ENCODE results near the gene HAL. TPM values are rescaled to one million over a fixed set of nuclear protein-coding genes. Genes with fewer than 3 reads are reported as not detected.

HAL gene
- total and polyA plus RNA-seq, 2 experiments from 2014 or later: 0.91 to 1.3 TPM

GRCh38 chr12:96007729-96008128, 11.6 kb upstream of the HAL start:
- no peaks in the 10 kb centered on the region for H3K9me3 ChIP-seq (ENCODE audit: low read depth)
- WGBS (ENCODE audit: low lambda C conversion rate, missing lambda C conversion rate): 45% methylated on average over 1 of the region's 1 CpG

GRCh38 chr12:96006727-96007126, 10.6 kb upstream of the HAL start:
- H3K79me2 ChIP-seq: no peaks in the 10 kb centered on the region
- no peaks in the 10 kb centered on the region for H3K9me2 ChIP-seq (replicated peaks; ENCODE audit: insufficient read depth)
- H3K27ac ChIP-seq: no peak overlapping the region
- no peak overlapping the region for H2AFZ ChIP-seq
- DNase-seq (ENCODE audit: low spot score): no peak
- H4K20me1 ChIP-seq (ENCODE audit: insufficient read depth, poor library complexity, severe bottlenecking): no peaks in the 10 kb centered on the region
- WGBS (ENCODE audit: low lambda C conversion rate, missing lambda C conversion rate): 100% methylated on average over 1 of the region's 1 CpG
- H3K4me2 ChIP-seq: no peak overlapping the region
- TF ChIP-seq EZH2phosphoT487 (IDR thresholded peaks at IDR 0.05; ENCODE audit: low read depth, severe bottlenecking, unreplicated experiment) (no peak), EZH2 (IDR thresholded peaks at IDR 0.05; ENCODE audit: borderline replicate concordance) (no peak), CTCF (IDR thresholded peaks at IDR 0.05; ENCODE audit: poor library complexity) (no peak)
- H3K4me1 ChIP-seq (ENCODE audit: insufficient read depth): no peaks in the 10 kb centered on the region
- no peaks in the 10 kb centered on the region for H3K27me3 ChIP-seq
- no peak overlapping the region for H3K4me3 ChIP-seq
- H3K9me3 ChIP-seq (ENCODE audit: low read depth): no peaks in the 10 kb centered on the region
- H3K36me3 ChIP-seq (replicated peaks; ENCODE audit: insufficient read depth, low read depth): no peaks in the 10 kb centered on the region

More at GRCh38 chr12:96007729-96008128, 11.6 kb upstream of the HAL start:
- H3K79me2 ChIP-seq: no peaks in the 10 kb centered on the region
- H3K9me2 ChIP-seq (replicated peaks; ENCODE audit: insufficient read depth): no peaks in the 10 kb centered on the region
- DNase-seq (ENCODE audit: low spot score): no peak
- no peak overlapping the region for H3K27ac ChIP-seq
- no peaks in the 10 kb centered on the region for H3K4me1 ChIP-seq (ENCODE audit: insufficient read depth)
- H4K20me1 ChIP-seq (ENCODE audit: insufficient read depth, poor library complexity, severe bottlenecking): no peaks in the 10 kb centered on the region
- TF ChIP-seq CTCF (IDR thresholded peaks at IDR 0.05; ENCODE audit: poor library complexity) (no peak), EZH2phosphoT487 (IDR thresholded peaks at IDR 0.05; ENCODE audit: low read depth, severe bottlenecking, unreplicated experiment) (no peak), EZH2 (IDR thresholded peaks at IDR 0.05; ENCODE audit: borderline replicate concordance) (no peak)
- no peaks in the 10 kb centered on the region for H3K27me3 ChIP-seq
- H3K4me2 ChIP-seq: no peak overlapping the region
- no peak overlapping the region for H2AFZ ChIP-seq
- no peaks in the 10 kb centered on the region for H3K36me3 ChIP-seq (replicated peaks; ENCODE audit: insufficient read depth, low read depth)
- H3K4me3 ChIP-seq: no peak overlapping the region

GRCh38 chr12:96000858-96001257, 4.7 kb upstream of the HAL start:
- no peaks in the 10 kb centered on the region for H3K27me3 ChIP-seq
- TF ChIP-seq EZH2phosphoT487 (IDR thresholded peaks at IDR 0.05; ENCODE audit: low read depth, severe bottlenecking, unreplicated experiment) (no peak), CTCF (IDR thresholded peaks at IDR 0.05; ENCODE audit: poor library complexity) (no peak), EZH2 (IDR thresholded peaks at IDR 0.05; ENCODE audit: borderline replicate concordance) (no peak)
- no peak overlapping the region for H3K4me2 ChIP-seq
- H3K9me2 ChIP-seq (replicated peaks; ENCODE audit: insufficient read depth): no peaks in the 10 kb centered on the region
- H3K27ac ChIP-seq: no peak overlapping the region
- WGBS (ENCODE audit: low lambda C conversion rate, missing lambda C conversion rate): 95% methylated on average over 5 of the region's 5 CpGs
- H3K4me3 ChIP-seq: no peak overlapping the region
- no peaks in the 10 kb centered on the region for H3K79me2 ChIP-seq
- H3K4me1 ChIP-seq (ENCODE audit: insufficient read depth): no peaks in the 10 kb centered on the region
- no peaks in the 10 kb centered on the region for H3K36me3 ChIP-seq (replicated peaks; ENCODE audit: insufficient read depth, low read depth)
- no peaks in the 10 kb centered on the region for H3K9me3 ChIP-seq (ENCODE audit: low read depth)
- H4K20me1 ChIP-seq (ENCODE audit: insufficient read depth, poor library complexity, severe bottlenecking): no peaks in the 10 kb centered on the region
- H2AFZ ChIP-seq: no peak overlapping the region
- no peak for DNase-seq (ENCODE audit: low spot score)

- WGBS (ENCODE audit: low lambda C conversion rate, missing lambda C conversion rate): 82% methylated on average over 5 of the region's 5 CpGs
- TF ChIP-seq CTCF (IDR thresholded peaks at IDR 0.05; ENCODE audit: poor library complexity) (no peak), EZH2phosphoT487 (IDR thresholded peaks at IDR 0.05; ENCODE audit: low read depth, severe bottlenecking, unreplicated experiment) (no peak), EZH2 (IDR thresholded peaks at IDR 0.05; ENCODE audit: borderline replicate concordance) (no peak)
- DNase-seq (ENCODE audit: low spot score): no peak
These were observed 3.3 kb upstream of the HAL start for GRCh38 chr12:95999484-95999883.

More at GRCh38 chr12:95999484-95999883, 3.3 kb upstream of the HAL start:
- Histone ChIP-seq H3K27me3 (no peaks in the 10 kb centered on the region), H3K79me2 (no peaks in the 10 kb centered on the region), H3K36me3 (replicated peaks; ENCODE audit: insufficient read depth, low read depth) (no peaks in the 10 kb centered on the region), H3K9me2 (replicated peaks; ENCODE audit: insufficient read depth) (no peaks in the 10 kb centered on the region), H3K9me3 (ENCODE audit: low read depth) (no peaks in the 10 kb centered on the region), H3K4me2 (no peak overlapping the region), H3K27ac (no peak overlapping the region), H3K4me1 (ENCODE audit: insufficient read depth) (no peaks in the 10 kb centered on the region), H4K20me1 (ENCODE audit: insufficient read depth, poor library complexity, severe bottlenecking) (no peaks in the 10 kb centered on the region), H2AFZ (no peak overlapping the region), H3K4me3 (no peak overlapping the region)
